ENCODE measurements around the gene CELF4.

GRCh38 chr18:37332219-37332618 is 233.4 kb downstream of the CELF4 start:
- TF ChIP-seq CTCF (IDR thresholded peaks at IDR 0.05) (no peak), POLR2A (IDR thresholded peaks at IDR 0.05) (no peak)

Measured in body of pancreas (tissue), 4 donors.